Measurements from ENCODE around the gene RORC.
"Not testable (repeated sequence)": the region's sequence is repeated elsewhere in the genome, so short reads cannot be mapped to it uniquely, and the experiment has no call there.

DNA sequence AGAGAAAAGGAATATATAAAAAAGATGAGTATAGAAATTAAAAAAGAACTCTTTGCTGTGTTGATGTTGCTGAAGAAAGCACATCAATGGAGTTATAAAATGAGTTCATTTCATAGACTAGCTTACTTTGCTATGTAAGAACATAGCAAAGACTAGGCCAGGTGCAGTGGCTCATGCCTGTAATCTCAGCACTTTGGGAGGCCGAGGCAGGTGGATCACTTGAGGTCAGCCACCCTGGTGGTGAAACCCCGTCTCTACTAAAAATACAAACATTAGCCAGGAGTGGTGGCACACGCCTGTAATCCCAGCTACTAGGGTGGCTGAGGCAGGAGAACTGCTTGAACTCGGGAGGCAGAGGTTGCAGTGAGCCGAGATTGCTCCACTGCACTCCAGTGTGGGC, 49.6 kb downstream of the RORC start:
- TF ChIP-seq, protein P1, sequence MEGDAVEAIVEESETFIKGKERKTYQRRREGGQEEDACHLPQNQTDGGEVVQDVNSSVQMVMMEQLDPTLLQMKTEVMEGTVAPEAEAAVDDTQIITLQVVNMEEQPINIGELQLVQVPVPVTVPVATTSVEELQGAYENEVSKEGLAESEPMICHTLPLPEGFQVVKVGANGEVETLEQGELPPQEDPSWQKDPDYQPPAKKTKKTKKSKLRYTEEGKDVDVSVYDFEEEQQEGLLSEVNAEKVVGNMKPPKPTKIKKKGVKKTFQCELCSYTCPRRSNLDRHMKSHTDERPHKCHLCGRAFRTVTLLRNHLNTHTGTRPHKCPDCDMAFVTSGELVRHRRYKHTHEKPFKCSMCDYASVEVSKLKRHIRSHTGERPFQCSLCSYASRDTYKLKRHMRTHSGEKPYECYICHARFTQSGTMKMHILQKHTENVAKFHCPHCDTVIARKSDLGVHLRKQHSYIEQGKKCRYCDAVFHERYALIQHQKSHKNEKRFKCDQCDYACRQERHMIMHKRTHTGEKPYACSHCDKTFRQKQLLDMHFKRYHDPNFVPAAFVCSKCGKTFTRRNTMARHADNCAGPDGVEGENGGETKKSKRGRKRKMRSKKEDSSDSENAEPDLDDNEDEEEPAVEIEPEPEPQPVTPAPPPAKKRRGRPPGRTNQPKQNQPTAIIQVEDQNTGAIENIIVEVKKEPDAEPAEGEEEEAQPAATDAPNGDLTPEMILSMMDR (IDR thresholded peaks at IDR 0.05), result not testable (repeated sequence)
- TF ChIP-seq EP300, POLR2A (IDR thresholded peaks at IDR 0.05): not testable (repeated sequence)
